Duodenal mucosa (tissue), 2 donors: ENCODE results near the gene EPM2A.

ENCODE experiments used
- H3K27ac ChIP-seq: one replicate; pipeline ENCODE4 v1.7.0; 2013; ENCODE audit warnings: low read depth, low read length
- H3K27me3 ChIP-seq, 2 donors: one replicate each; pipeline ENCODE4 v1.7.0; 2013; ENCODE audit warnings: low read length in 2 of 2, control low read depth in 1 of 2; ENCODE audit not compliant: insufficient read depth in 2 of 2, control insufficient read depth in 1 of 2
- H3K36me3 ChIP-seq, 2 donors: one replicate each; pipeline ENCODE4 v1.7.0; 2013; ENCODE audit warnings: low read length in 2 of 2, control low read depth in 1 of 2; ENCODE audit not compliant: insufficient read depth in 2 of 2, control insufficient read depth in 1 of 2
- H3K4me1 ChIP-seq, 2 donors: one replicate each; pipeline ENCODE4 v1.7.0; 2013; ENCODE audit warnings: low read length in 2 of 2, control low read depth in 1 of 2; ENCODE audit not compliant: insufficient read depth in 2 of 2, control insufficient read depth in 1 of 2
- H3K4me3 ChIP-seq, 2 donors: one replicate each; pipeline ENCODE4 v1.7.0; 2013; ENCODE audit warnings: low read length in 2 of 2, low read depth in 1 of 2
- H3K9ac ChIP-seq, 2 donors: one replicate each; pipeline ENCODE4 v1.7.0; 2013; ENCODE audit warnings: low read length in 2 of 2, low read depth in 1 of 2
- H3K9me3 ChIP-seq, 2 donors: one replicate each; pipeline ENCODE4 v1.7.0; 2013; ENCODE audit warnings: low read length in 2 of 2, control low read depth in 1 of 2; ENCODE audit not compliant: control insufficient read depth in 1 of 2

EPM2A gene

GRCh38 chr6:145690969-145691368 lies 44.4 kb downstream of the EPM2A start:
- H3K36me3 ChIP-seq: no peaks in the 10 kb centered on the region
- no peaks in the 10 kb centered on the region for H3K27me3 ChIP-seq
- no peak overlapping the region for H3K4me3 ChIP-seq
- no peak overlapping the region for H3K9ac ChIP-seq
- no peak overlapping the region for H3K27ac ChIP-seq
- H3K9me3 ChIP-seq: no peaks in the 10 kb centered on the region
- H3K4me1 ChIP-seq: no peaks in the 10 kb centered on the region

DNA sequence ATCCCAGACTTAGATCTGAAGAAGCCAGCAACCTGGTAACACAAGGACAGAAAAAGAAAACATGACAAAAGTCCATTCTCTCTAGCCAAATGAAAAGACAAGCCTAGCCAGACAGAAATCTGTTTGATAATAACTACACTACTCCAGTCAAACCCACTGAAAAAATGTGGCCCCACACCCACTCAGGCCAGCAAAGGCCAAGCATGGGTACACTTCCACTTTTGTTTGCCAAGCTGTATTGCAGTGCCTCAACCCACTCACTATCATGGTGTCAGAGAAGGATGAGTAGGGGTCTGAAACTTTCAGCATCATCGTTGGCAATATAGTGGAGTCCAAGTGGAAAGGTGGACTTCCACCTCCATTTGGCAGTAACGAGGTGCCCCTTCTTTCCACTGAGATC lies 45.8 kb downstream of the EPM2A start:
- Histone ChIP-seq H3K36me3 (no peaks in the 10 kb centered on the region), H3K27ac (no peak overlapping the region), H3K27me3 (no peaks in the 10 kb centered on the region), H3K9ac (no peak overlapping the region), H3K9me3 (no peaks in the 10 kb centered on the region), H3K4me1 (no peaks in the 10 kb centered on the region), H3K4me3 (no peak overlapping the region)

- Histone ChIP-seq H3K27ac (no peak overlapping the region), H3K36me3 (no peaks in the 10 kb centered on the region), H3K9ac (no peak overlapping the region), H3K9me3 (no peaks in the 10 kb centered on the region), H3K4me1 (no peaks in the 10 kb centered on the region), H3K4me3 (no peak overlapping the region), H3K27me3 (no peaks in the 10 kb centered on the region)
These were observed 46.8 kb downstream of the EPM2A start for GRCh38 chr6:145688493-145688905.

DNA sequence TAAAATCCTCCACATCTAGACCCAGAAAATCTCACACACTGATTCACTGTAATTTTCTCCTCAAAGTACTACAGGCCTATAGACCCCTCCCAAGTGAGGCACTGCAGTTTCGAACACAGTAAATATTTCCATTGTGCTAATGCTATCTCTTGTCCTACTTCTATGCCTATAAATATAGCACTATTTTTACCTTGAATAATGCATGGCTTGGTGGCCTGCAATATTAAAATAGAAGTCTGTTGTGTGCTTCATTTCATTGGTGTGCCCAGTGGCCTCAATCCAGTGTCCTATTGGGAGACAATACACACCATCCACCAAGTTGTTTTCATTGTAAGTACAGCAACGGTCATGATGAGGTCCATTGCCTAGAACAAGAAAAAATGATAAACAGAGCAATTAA lies 49.4 kb downstream of the EPM2A start:
- Histone ChIP-seq H3K36me3 (peaks cover 0 to 5% of the 10 kb centered on the region in 2 donors), H3K9me3 (no peaks in the 10 kb centered on the region), H3K27me3 (no peaks in the 10 kb centered on the region), H3K9ac (no peak overlapping the region), H3K4me1 (no peaks in the 10 kb centered on the region), H3K27ac (no peak overlapping the region), H3K4me3 (no peak overlapping the region)

- Histone ChIP-seq H3K4me3 (no peak overlapping the region), H3K36me3 (peaks cover 0 to 5% of the 10 kb centered on the region in 2 donors), H3K27me3 (no peaks in the 10 kb centered on the region), H3K9me3 (no peaks in the 10 kb centered on the region), H3K27ac (no peak overlapping the region), H3K4me1 (no peaks in the 10 kb centered on the region), H3K9ac (no peak overlapping the region)
These were observed 53.4 kb downstream of the EPM2A start for GRCh38 chr6:145681965-145682364.

DNA sequence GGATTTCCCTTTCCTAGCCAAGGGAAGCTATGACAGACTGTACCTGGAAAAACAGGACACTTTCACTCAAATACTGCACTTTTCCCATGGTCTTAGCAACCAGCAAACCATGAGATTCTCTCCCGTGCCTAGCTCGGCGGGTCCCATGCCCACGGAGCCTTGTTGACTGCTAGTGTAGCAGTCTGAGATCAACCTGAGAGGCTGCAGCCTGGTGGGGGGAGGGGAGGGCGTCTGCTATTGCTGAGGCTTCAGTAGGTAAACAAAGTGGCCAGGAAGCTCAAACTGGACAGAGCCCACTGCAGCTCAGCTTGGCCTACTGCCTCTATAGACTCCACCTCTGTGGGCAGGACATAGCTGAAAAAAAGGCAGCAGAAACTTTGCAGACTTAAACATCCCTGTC lies 61.8 kb downstream of the EPM2A start:
- peaks cover 0 to 3% of the 10 kb centered on the region in 2 donors for H3K36me3 ChIP-seq
- no peaks in the 10 kb centered on the region for H3K9me3 ChIP-seq
- no peak overlapping the region for H3K4me3 ChIP-seq
- no peaks in the 10 kb centered on the region for H3K4me1 ChIP-seq
- H3K9ac ChIP-seq: no peak overlapping the region
- no peaks in the 10 kb centered on the region for H3K27me3 ChIP-seq
- no peak overlapping the region for H3K27ac ChIP-seq

GRCh38 chr6:145670311-145670710 lies 65.0 kb downstream of the EPM2A start:
- no peak overlapping the region for H3K4me3 ChIP-seq
- no peaks in the 10 kb centered on the region for H3K27me3 ChIP-seq
- no peak overlapping the region for H3K27ac ChIP-seq
- no peaks in the 10 kb centered on the region for H3K9me3 ChIP-seq
- H3K4me1 ChIP-seq: no peaks in the 10 kb centered on the region
- peaks cover 0 to 3% of the 10 kb centered on the region in 2 donors for H3K36me3 ChIP-seq
- no peak overlapping the region for H3K9ac ChIP-seq

- H3K27ac ChIP-seq: no peak overlapping the region
- H3K27me3 ChIP-seq: no peaks in the 10 kb centered on the region
- peaks cover 0 to 3% of the 10 kb centered on the region in 2 donors for H3K36me3 ChIP-seq
- H3K4me1 ChIP-seq: no peaks in the 10 kb centered on the region
- no peaks in the 10 kb centered on the region for H3K9me3 ChIP-seq
- H3K4me3 ChIP-seq: no peak overlapping the region
- no peak overlapping the region for H3K9ac ChIP-seq
These were observed 65.7 kb downstream of the EPM2A start for GRCh38 chr6:145669627-145670034.

DNA sequence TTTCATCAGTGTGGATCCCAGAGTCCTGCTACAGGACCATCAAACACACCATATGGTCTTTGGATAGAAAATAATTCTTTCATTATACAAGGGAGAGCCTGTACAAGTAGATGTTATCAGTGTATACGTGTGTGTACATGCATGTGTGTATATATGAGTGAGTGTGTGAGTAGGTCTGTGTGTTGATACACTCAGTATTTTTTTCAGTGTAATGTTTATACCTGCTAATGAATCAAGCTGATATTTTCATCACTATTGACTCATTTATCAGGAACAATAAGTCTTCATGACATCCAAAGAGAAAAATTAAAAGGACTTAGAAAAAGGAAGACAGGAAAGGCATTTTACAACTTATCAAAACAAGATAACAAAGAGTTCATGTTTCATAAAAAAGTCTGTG lies 66.5 kb downstream of the EPM2A start:
- Histone ChIP-seq H3K36me3 (peaks cover 0 to 3% of the 10 kb centered on the region in 2 donors), H3K4me3 (no peak overlapping the region), H3K9me3 (no peaks in the 10 kb centered on the region), H3K27me3 (no peaks in the 10 kb centered on the region), H3K27ac (no peak overlapping the region), H3K4me1 (no peaks in the 10 kb centered on the region), H3K9ac (no peak overlapping the region)

DNA sequence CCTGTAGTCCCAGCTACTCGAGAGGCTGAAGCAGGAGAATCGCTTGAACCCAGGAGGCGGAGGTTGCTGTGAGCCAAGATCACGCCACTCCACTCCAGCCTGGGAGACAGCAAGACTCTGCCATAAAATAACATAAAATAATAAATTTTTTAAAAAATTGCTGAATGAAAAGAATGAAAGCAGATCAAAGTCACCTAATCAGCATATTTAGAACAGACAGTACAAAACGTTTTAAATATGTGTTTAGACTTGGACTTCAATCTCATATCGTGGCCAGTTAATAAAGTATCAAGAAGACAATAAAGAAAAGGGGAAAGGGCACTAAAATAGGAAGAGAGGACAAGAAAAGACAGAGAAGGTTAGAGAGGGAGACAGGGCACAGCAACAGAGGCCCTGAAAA lies 74.6 kb downstream of the EPM2A start:
- no peaks in the 10 kb centered on the region for H3K36me3 ChIP-seq
- H3K27me3 ChIP-seq: no peaks in the 10 kb centered on the region
- H3K27ac ChIP-seq: no peak overlapping the region
- H3K9me3 ChIP-seq: no peaks in the 10 kb centered on the region
- H3K4me3 ChIP-seq: no peak overlapping the region
- H3K4me1 ChIP-seq: no peaks in the 10 kb centered on the region
- no peak overlapping the region for H3K9ac ChIP-seq

GRCh38 chr6:145656128-145656527 lies 79.2 kb downstream of the EPM2A start:
- no peaks in the 10 kb centered on the region for H3K9me3 ChIP-seq

More at GRCh38 chr6:145656128-145656527, 79.2 kb downstream of the EPM2A start:
- H3K9ac ChIP-seq: no peak overlapping the region
- no peak overlapping the region for H3K4me3 ChIP-seq
- H3K27me3 ChIP-seq: no peaks in the 10 kb centered on the region
- H3K36me3 ChIP-seq: no peaks in the 10 kb centered on the region
- no peaks in the 10 kb centered on the region for H3K4me1 ChIP-seq
- no peak overlapping the region for H3K27ac ChIP-seq
